GM23248 (cell line): ENCODE measurements around the gene GLOD4.

ENCODE experiments used
- EZH2 ChIP-seq: fragments of 200-600 bp; sonication (generic); IDR thresholded peaks from 2 replicates; pipeline ENCODE4 v1.6.1; 2018; ENCODE audit warnings: antibody characterized with exemption, mild to moderate bottlenecking; ENCODE audit not compliant: insufficient read depth, poor library complexity, severe bottlenecking
- EZH2phosphoT487 ChIP-seq: fragments of 200-600 bp; sonication (generic); IDR thresholded peaks from 2 replicates; pipeline ENCODE4 v1.6.1; 2018; ENCODE audit warnings: antibody characterized with exemption, moderate library complexity, mild to moderate bottlenecking, low read depth; ENCODE audit not compliant: insufficient read depth

DNA sequence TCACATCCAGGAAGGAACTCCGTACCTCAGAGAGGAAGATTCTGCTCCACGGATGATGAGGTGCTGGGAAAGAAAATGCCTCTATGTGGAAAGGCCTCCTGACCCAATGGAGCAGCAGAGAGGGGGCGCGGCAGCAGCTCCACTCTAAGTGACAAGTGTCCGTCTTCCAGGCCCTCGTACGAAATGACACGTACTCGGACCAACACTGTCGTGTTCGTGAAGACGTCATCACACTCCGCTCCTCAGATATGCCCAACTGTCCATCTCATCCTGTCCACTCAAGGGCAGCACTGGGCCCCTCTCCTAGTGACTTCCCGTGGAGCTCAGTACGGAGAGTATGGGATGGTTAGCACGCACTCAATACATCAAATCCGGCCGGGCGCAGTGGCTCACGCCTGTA lies 32.3 kb upstream of the GLOD4 start:
- TF ChIP-seq EZH2 (no peak), EZH2phosphoT487 (no peak)
